Cortex of kidney (tissue), 1 donor: ENCODE results near the gene IL34.

ENCODE experiments used
- DNase-seq: peaks from one replicate; lab custom pipeline; 2025; lab: John Stamatoyannopoulos, UW

Gene IL34

DNA sequence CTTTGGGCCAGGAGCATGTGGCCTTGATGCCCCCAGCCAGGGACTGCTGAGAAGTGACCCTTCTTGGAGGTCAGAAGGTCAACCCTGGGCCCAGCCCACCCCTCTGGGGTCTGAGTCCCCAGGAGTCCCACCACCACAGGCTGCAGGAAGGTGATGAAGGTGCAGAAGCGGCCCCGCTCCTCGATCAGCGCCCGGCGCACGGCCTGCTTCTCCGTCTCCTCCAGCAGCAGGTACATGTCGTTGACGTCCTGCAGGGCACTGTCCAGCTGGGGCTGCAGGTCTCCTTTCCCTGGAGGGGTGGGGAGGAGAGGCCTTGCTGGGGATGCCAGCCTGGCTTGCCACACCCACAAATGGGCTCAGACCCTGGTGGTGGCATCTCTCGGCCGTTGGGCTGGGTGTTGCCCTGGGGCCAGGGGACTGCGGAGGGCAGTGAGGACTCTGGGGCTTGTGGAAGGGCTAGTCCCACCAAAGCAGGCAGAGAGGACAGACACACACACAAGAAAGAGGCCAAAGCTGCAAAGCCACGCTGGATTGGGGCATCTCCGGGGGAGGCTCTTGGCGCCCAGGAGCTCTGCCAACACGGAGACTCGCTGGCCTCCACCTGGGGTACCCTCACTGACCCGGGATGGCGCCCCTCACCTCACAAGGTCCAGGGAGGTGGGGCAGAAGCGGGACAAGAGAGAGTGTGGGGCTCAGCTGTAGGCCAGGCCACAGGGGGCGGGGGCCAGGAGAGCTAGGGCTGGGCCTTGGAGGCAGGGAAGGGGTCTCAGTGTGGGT, 31.9 kb downstream of the IL34 start:
- DNase-seq = no peak

DNA sequence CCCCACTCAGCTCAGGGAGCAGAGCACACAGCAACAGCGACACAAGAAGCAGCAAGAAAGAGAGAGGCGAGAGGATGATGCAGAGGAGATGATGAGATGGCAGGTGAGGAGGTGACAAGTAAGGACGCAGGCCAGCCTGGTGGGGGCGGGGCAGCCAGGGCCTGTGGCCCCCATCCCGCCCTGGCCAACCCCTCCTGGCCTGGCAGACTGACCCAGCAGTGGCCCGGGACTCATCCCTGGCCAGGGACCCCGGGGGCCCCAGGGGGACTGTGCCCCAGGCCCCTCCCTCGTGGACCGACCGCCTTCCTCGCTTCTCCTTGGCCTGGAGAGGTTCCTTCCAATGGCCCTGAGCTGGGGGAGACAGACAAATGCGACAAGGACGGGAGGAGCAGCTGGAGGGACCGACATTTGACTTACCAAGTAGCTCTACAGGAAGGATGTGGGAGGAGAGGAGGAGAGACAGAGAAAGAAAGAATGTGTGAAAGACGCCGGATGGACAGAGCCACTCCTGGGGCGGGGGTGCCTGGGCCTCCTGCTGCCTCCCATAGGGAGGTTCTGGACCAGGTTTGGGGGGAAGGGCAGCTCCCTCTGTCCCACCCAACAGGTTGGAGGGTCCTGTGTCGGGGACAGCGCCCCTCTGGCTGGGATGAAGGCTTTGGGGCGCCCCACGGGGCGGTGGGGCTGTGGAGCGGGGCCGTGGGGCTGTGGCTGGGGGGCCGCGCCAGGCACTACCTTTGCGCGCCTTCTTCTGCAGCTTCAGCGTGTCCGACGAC, 32.7 kb downstream of the IL34 start:
- DNase-seq = no peak

DNA sequence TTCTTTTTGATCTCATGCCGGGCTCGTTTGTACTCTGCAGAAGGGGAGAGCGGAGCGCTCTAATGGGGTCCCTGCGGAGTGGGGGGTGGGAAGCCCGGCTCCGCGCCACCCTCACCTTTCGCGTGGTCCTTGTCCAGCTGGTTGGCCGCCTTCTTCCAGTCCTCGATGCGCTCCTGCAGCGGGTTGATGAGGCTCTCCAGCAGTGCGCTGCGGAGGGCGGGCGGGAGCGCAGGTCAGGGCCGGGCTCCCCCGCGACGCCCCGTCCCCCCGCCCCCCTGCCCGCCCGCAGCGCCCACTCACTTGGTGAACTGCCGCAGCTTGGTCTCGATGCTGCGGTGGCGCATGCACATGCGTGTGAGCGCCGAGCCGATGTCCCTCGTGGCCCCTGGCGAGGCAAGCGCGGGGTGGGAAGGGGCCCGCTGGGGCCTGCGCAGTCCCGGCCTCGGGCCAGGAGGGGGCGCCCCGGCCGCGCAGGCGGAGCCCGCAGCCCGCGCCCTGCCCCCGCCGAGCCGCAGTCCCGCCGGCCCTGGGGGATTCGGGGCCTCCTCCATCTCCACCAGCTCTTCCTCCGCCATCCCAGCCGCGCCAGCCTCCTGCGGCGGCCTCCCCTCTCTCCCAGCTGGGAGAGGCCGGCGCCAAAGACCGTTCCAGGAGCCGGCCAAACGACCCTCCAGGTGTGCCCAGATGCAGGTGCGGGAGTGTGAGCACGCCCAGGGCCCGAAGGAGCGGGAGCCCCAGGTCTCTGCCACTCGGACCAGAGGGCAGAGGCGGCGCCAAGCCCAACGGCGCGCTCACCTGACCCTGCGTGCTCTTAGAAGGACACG, 33.5 kb downstream of the IL34 start:
- no peak for DNase-seq

GRCh38 chr16:70680495-70681381, 34.4 kb downstream of the IL34 start:
- no peak for DNase-seq

DNA sequence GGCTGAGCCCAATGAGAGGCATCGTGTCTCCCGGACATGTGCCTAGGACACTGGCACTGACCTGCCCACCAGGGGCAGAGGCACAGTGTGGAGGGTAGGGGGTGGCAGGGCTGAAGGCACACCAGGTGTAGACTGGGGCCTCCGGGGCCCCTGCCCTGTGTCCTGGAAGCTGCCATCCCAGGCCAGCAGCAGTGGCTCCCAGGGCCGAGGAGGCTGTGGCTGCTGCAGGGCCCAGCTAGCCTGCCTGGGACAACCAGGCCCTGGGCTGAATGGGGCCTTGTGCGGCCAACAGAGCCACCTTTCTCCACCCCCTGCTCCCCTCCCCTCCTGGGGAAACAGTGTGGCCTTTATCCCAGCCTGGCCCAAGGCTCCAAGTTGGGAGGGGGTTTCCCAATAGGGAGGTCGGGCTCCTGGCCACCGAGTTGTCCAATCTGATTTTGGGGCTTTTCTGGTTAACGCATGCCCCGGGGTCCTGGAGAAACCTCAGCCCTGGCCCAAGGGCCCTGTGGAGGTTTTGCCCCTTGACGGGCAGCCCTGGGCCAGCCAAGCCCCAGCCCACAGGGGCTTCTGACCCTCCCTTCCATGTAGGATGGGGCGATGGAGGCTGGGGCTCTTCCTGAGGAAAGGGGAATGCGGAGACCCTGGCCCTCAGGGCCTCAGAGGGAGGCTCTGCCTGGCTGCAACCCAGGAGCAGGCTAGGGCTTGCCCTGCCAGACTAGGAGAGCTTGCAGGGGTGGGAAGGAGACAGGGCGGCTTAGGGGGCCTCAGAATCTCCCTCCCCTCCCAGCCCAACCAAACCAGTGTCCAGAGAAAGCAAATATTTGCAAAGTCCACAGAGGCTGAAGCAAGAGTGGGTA, 35.3 kb downstream of the IL34 start:
- no peak for DNase-seq

- DNase-seq = no peak
Observed at GRCh38 chr16:70682239-70683145, 36.1 kb downstream of the IL34 start.

GRCh38 chr16:70683146-70683944, 37.0 kb downstream of the IL34 start:
- no peak for DNase-seq

DNA sequence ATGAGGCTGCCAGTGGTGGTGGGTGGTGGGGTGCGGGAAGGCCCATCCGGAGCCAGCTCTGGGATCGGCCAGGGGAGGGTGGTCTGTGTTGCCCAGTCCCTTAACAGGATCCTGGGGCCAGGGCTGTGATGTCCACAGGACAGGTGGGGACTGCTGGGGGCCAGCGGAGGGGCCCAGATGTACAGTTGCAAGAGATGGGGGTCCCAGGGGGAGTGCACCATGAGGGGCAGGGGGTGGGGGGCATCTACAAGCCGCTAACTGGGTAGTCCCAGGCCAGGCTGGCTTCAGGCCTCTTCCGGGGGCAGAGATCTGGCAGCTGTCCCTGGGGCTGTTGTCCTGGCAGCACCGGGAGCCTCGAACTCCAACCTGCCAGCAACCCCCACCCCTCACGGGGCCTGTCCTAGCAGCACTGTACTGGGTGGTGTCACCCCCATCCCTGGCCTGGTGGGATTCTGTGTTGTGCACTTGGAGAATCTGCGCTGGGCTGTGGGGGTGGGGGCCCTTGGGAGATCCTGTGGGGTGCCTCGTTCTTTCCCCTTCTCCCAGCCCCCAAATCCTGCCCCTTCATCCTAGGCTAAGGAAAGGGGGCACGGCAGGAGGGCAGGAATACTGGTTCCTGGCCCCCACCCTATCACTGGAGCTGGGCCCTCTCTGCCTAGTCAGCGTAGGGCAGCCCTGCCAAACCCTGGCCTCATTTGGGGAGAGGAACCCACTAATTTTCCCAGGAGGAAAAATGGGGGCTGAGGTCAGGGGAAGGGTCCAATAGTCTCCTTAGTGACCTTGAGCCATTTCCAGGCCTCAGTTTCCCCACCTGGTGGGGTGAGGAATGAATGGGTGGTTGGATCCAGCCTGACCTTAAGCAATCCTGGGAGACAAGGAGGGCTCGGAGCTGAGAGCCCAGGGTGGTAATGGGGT, 38.0 kb downstream of the IL34 start:
- DNase-seq = no peak

DNA sequence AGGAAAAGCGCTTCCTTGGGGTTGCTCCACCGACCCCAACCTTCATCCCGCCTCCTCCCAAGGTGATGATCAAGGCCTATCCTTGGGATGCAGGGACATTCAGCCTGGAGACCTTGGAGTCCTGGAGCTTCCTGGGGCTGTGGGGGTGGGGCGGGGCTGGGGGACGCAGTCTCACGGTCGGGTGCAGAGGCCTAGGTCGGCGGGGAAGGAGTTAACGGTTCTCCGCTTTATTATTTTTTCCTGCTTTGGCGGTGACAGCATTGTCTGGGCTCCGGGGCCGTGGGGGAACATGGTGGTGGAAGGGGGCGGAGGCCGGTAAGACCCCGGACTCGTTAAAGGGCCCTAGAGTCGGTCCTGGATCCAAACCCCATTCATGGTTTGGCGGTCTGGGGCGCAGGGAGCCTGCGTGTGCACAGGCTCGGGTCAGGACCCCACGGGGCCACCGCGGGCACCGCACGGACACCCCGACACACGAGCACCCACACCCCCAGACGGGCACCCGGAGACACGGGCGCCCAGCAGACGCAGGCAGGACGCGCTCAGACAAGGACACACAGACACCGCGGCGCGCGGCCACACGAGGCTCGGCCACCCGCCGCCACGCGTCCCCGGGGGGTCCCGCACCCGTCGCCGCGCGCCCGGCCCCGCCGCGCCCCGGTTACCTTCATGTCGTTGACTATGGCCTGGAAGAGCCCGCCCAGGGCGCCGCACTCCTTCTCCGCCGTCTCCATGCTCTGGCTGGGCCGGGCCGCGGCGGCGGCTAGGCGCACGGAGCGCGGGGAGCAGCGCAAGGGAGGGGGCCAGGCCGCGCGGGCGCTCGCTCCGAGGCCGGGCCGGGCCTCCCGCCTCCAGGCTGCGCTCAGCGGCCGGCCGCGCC, 38.9 kb downstream of the IL34 start:
- no peak for DNase-seq

DNA sequence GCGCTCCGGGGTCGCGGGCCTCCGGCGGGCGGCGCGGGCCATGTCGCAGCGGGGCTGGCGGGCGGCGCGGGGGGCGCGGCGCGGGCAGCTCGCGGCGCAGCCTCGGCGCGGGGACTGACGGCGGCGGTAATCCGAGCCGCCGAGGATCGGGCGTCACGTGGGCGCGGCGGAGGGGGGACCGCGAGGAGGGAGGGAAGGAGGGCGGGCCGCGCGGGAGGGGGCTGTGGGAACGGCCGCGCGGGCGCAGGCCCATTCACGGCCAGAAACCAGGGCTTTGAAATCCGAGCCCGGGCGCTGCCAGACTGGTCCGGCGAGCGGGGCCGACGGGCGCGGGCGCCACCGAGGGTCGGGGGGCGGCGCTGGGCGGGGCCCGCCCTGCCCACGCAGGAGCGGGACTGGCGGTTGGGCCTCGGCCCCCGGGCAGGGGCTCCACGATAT, 39.6 kb downstream of the IL34 start, which contains the start of gene MTSS2:
Gene MTSS2, minus strand, starts transcription at position 116 of the 438 bp plus-strand sequence. CDS start 262 bp downstream, outside the sequence.
- DNase-seq = no peak

DNA sequence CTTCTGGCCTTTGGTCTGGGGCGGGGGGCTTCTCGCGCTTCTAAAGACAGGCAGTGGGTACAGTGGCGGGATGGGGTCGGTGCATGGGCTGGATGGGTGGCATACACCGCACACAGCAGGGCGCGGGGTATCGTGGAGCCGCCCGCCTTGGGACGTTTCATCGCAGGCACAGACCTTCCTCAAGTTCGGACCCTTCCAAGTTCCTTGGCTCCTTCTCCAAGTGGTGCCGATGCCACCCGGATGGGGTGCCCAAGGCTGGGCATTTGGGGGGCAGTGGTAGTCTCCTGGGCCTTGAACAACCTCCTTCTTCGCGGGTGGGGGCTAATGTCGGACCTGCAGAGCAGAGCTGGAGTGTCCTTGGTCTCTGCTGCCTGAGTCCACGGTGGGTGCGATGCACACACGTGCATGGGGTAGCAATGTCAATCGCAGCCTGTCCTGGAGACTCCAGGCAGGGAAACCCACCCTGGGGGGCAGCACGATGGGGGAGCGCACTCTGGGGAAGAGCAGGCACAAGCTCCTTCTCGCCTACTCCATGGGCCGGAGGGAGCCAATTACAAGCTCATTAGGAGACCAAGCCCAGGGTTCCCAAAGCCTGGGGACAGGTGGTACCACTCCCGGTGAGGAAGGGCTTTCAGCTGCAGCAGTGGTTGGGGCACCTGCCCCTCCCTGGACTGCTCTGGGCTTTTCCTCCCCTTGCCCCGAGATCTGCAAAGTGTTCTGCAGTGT, 40.2 kb downstream of the IL34 start:
- no peak for DNase-seq

- no peak for DNase-seq
Observed at GRCh38 chr16:70687102-70687511, 40.7 kb downstream of the IL34 start.

GRCh38 chr16:70687671-70688245, 41.4 kb downstream of the IL34 start:
- DNase-seq = no peak

DNA sequence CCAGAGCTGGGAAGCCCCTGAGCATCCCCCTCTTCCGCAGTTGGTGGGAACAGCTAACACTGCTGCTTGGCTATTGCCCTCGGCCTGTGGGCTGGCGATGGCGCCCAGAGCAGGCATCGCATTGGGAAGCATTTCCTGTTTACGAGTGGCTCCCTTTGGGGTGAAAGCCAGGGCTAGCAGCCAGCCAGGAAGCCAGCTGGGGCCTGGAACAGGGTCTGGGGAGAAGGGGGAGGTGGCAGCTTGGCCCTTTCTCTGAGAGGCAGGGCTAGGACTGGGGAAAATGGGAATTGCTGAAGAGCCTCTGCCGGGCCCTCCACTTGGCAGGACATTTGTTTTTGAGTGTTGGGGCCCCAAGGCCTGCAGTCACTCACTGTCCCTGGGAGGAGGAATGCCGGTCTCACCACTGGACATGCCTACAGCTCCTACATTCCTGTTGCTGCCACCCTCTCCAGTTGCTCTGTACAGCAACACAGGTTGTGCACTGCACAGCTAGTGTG, 41.9 kb downstream of the IL34 start:
- DNase-seq = no peak
